ENCODE measurements around the gene PLXNB3.
A peak's percentile ranks its signal among the peaks of the same experiment; 100 is the strongest.

Gene PLXNB3

DNA sequence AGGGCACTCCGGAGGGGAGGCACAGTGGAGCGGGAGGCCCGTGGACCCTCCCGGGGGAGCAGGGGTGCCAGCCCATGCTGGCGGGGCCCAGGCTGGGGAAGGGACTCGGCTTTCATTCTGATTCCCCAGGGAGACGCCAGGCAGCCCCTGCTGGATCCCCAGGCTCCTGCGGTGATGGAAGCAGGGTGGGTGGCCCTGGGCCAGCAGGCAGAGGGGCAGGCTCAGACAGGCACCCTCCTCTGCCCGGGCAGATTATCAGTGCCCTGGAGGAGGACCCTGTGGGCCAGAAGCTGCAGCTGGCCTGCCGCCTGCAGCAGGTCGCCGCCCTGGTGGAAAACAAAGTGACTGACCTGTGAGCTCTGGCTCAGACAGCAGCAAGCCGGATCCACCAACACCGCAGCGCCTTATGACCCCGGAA is 14.6 kb downstream of the PLXNB3 start:
- intact Hi-C loops (cut with micrococcal nuclease), result no loop called here
- Mint-ChIP-seq H3K27me3 (peaks cover 37% of the 10 kb centered on the region), H3K4me3 (no peak overlapping the region), H3K9me3 (no peaks in the 10 kb centered on the region), H3K4me1 (ENCODE audit: low read depth) (peaks cover 7% of the 10 kb centered on the region), H3K36me3 (ENCODE audit: low read depth) (peaks cover 13% of the 10 kb centered on the region), H3K27ac (no peak overlapping the region)

DNA sequence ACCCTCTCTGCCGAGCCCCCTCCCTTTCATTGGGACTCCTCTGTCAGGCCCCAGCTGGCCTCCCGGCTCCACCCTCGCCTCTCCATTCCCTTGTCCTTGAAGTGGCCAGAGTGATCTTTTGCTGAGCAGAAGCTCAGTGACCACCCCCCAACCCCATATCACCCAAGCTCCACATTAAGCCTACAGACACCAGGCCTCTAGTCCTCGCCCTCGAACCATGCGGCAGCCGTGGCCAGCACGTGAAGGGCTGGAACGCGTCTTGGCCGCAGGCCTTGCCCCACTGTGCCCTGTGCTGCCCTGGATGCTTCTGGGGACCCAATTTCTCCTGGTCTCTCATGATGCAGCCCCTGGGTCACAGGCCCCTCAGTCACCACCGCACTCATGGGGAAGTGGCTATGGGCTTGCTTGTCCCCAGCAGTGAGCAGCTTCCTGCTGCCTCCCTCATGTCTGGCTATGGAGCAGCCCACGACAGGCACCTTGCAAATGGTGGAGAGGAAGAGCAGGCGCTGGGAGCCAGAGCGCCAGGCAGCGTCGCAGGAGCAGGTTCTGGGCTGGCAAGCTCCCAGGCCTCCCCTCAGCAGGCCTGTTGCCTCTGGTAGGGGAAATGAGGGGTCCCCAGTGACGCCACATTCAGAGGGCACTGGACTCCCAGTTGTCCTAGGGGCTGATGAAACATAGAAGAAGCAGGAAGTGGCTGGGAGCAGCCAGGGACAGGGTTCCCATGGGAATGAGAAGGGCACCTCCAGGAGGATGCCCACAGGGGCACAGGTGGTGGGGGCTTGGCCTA is 16.0 kb downstream of the PLXNB3 start:
- Mint-ChIP-seq H3K27ac (peak overlapping the region; percentile 42), H3K4me3 (no peak overlapping the region), H3K9me3 (no peaks in the 10 kb centered on the region), H3K4me1 (ENCODE audit: low read depth) (peaks cover 7% of the 10 kb centered on the region), H3K27me3 (peaks cover 37% of the 10 kb centered on the region), H3K36me3 (ENCODE audit: low read depth) (peaks cover 27% of the 10 kb centered on the region)
- intact Hi-C loops (cut with micrococcal nuclease), result no loop called here

- no peaks in the 10 kb centered on the region for H3K9me3 Mint-ChIP-seq
- peak within 1 kb of the TSS; percentile 42 for H3K27ac Mint-ChIP-seq
- peaks cover 7% of the 10 kb centered on the region for H3K4me1 Mint-ChIP-seq (ENCODE audit: low read depth)
- H3K27me3 Mint-ChIP-seq, result peaks cover 37% of the 10 kb centered on the region
- no peak within 1 kb of the TSS for H3K4me3 Mint-ChIP-seq
- intact Hi-C loops (cut with micrococcal nuclease), result no loop called here
- H3K36me3 Mint-ChIP-seq (ENCODE audit: low read depth), result peaks cover 35% of the 10 kb centered on the region
Measured at GRCh38 chrX:153780678-153781427, 16.8 kb downstream of the PLXNB3 start, which contains the start of gene SRPK3. TSS of gene SRPK3 (plus strand) at chrX:153781041. CDS start at chrX:153781087, 46 bp downstream.

GRCh38 chrX:153781428-153782047 is 17.5 kb downstream of the PLXNB3 start:
- Mint-ChIP-seq H3K27ac (no peak overlapping the region), H3K4me3 (no peak overlapping the region), H3K9me3 (no peaks in the 10 kb centered on the region), H3K4me1 (ENCODE audit: low read depth) (peaks cover 7% of the 10 kb centered on the region), H3K27me3 (peaks cover 37% of the 10 kb centered on the region), H3K36me3 (ENCODE audit: low read depth) (peaks cover 42% of the 10 kb centered on the region)
- intact Hi-C loops (cut with micrococcal nuclease), result no loop called here

DNA sequence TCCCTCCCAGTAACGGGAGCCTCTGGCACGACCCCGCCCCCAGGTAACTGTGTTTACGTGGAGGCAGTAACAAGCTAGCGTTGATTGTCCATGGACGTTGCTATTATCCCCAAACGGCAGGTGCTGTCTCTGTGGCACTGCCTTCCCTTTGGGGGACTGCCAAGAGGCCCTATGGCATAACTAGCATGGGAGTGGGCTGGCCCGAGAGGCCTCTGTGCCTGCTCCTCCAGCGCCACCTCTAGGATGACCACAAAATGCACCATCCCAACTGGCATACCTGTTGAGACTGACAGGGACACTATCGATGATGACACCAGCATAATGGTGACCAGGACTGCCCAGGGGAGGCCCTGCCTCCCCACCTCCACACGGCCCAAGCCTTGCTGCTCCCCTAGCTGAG is 18.3 kb downstream of the PLXNB3 start:
- intact Hi-C loops (cut with micrococcal nuclease), result no loop called here
- Mint-ChIP-seq H3K27ac (no peak overlapping the region), H3K4me1 (ENCODE audit: low read depth) (peaks cover 7% of the 10 kb centered on the region), H3K4me3 (no peak overlapping the region), H3K9me3 (no peaks in the 10 kb centered on the region), H3K27me3 (peaks cover 37% of the 10 kb centered on the region), H3K36me3 (ENCODE audit: low read depth) (peaks cover 49% of the 10 kb centered on the region)

DNA sequence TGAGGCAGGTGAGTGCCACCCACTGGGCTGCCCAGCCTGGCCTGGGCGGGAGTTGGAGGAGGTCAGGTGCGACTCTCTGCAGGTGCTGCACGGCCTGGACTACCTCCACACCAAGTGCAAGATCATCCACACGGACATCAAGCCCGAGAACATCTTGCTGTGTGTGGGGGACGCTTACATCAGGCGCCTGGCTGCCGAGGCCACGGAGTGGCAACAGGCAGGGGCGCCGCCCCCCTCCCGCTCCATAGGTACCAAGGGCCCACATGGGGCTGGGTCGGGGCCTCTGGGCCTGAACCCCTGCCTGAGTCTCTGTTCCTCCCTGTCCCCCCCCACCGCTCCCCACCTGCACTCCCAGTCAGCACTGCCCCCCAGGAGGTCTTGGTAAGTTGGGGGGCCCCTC is 18.8 kb downstream of the PLXNB3 start:
- Mint-ChIP-seq H3K9me3 (no peaks in the 10 kb centered on the region), H3K27me3 (peaks cover 37% of the 10 kb centered on the region), H3K36me3 (ENCODE audit: low read depth) (peaks cover 54% of the 10 kb centered on the region)

DNA sequence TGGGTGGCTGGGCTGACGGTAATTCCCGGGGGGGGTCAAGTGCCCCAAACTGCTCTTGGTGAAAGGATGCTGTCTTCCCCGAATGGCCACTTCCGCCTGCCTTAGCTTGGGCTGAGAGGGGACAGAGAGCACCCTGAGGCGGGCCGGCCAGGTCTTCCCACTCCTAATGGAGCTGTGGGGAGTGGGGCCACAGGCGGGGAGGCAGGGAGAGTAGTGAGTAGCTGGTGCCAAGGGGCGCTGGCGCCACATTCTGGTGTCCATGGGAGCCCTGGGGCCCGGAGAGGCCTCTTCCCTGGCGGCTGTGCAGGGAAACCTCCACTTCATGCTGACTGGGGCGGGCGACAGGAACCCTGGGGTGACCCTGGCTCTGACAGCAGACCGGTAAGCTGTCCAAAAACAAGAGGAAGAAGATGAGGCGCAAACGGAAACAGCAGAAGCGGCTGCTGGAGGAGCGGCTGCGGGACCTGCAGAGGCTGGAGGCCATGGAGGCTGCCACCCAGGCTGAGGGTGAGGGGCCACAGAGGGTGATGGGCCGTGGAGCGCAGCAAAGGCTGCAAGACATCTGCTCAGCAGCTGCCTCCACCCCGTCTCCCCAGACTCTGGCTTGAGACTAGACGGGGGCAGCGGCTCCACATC is 19.4 kb downstream of the PLXNB3 start:
- intact Hi-C loops (cut with micrococcal nuclease), result no loop called here
- Mint-ChIP-seq H3K4me1 (ENCODE audit: low read depth) (peaks cover 7% of the 10 kb centered on the region), H3K36me3 (ENCODE audit: low read depth) (peaks cover 61% of the 10 kb centered on the region), H3K27ac (no peak overlapping the region), H3K4me3 (no peak overlapping the region), H3K9me3 (no peaks in the 10 kb centered on the region), H3K27me3 (peaks cover 32% of the 10 kb centered on the region)

More for the DNA sequence above, 18.8 kb downstream of the PLXNB3 start:
- no peak overlapping the region for H3K4me3 Mint-ChIP-seq
- no peak overlapping the region for H3K27ac Mint-ChIP-seq
- intact Hi-C loops (cut with micrococcal nuclease), result no loop called here
- H3K4me1 Mint-ChIP-seq (ENCODE audit: low read depth), result peaks cover 7% of the 10 kb centered on the region

GRCh38 chrX:153784325-153784967 is 20.4 kb downstream of the PLXNB3 start:
- H3K4me3 Mint-ChIP-seq, result no peak overlapping the region
- no peaks in the 10 kb centered on the region for H3K9me3 Mint-ChIP-seq
- peaks cover 25% of the 10 kb centered on the region for H3K27me3 Mint-ChIP-seq
- H3K4me1 Mint-ChIP-seq (ENCODE audit: low read depth), result peaks cover 7% of the 10 kb centered on the region
- no peak overlapping the region for H3K27ac Mint-ChIP-seq
- H3K36me3 Mint-ChIP-seq (ENCODE audit: low read depth), result peaks cover 70% of the 10 kb centered on the region
- intact Hi-C loops (cut with micrococcal nuclease), result no loop called here

DNA sequence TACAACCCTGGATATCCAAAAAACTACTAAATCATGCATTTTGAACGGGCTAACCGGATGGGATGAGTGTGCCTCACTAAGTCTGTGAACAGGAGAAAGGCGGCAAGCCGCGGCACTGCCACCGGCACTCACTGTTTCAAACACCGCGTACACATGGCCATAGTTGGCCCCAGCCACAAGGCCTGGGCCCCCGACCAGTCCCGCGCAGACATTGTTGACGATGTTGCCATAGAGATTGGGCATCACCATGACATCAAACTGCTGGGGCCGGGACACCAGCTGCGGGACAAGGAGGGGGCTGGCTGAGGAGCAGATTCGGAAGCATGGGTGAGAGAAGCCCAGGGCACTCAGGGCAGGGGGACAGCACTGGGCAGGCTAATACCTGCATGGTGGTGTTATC is 22.6 kb downstream of the PLXNB3 start:
- Mint-ChIP-seq H3K36me3 (ENCODE audit: low read depth) (peaks cover 92% of the 10 kb centered on the region), H3K27me3 (peaks cover 9% of the 10 kb centered on the region), H3K4me1 (ENCODE audit: low read depth) (no peaks in the 10 kb centered on the region), H3K9me3 (no peaks in the 10 kb centered on the region), H3K4me3 (no peak overlapping the region), H3K27ac (no peak overlapping the region)
- intact Hi-C loops (cut with micrococcal nuclease), result no loop called here

DNA sequence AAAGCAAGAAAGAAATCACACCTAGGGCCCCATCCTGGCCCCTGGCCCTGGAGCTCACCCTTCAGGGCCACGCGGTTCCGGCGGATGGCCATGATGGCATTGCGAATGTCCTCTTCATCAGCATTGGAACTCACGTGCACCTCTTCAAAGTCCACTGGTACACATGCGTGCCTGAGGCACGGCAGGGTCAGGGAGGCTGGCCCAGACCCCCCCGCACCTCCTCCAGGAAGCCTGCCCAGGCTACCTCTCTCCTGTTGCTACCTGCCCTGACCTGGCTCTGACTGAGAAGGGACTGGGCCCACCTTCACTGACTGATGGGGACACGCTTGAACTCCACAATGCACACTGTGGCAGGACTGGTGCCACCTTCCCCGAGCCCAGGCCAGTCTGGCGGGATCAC is 25.6 kb downstream of the PLXNB3 start:
- no peak overlapping the region for H3K27ac Mint-ChIP-seq
- peaks cover 88% of the 10 kb centered on the region for H3K36me3 Mint-ChIP-seq (ENCODE audit: low read depth)
- no peaks in the 10 kb centered on the region for H3K9me3 Mint-ChIP-seq
- H3K4me3 Mint-ChIP-seq, result no peak overlapping the region
- peaks cover 8% of the 10 kb centered on the region for H3K4me1 Mint-ChIP-seq (ENCODE audit: low read depth)
- no peaks in the 10 kb centered on the region for H3K27me3 Mint-ChIP-seq
- intact Hi-C loops (cut with micrococcal nuclease), result no loop called here

GRCh38 chrX:153791104-153791852 is 27.2 kb downstream of the PLXNB3 start:
- Mint-ChIP-seq H3K4me3 (no peak overlapping the region), H3K27me3 (no peaks in the 10 kb centered on the region), H3K27ac (no peak overlapping the region), H3K4me1 (ENCODE audit: low read depth) (peaks cover 24% of the 10 kb centered on the region), H3K9me3 (no peaks in the 10 kb centered on the region), H3K36me3 (ENCODE audit: low read depth) (peaks cover 83% of the 10 kb centered on the region)
- intact Hi-C loops (cut with micrococcal nuclease), result no loop called here

GRCh38 chrX:153792368-153792767 is 28.3 kb downstream of the PLXNB3 start:
- H3K4me1 Mint-ChIP-seq (ENCODE audit: low read depth), result peaks cover 27% of the 10 kb centered on the region
- intact Hi-C loops (cut with micrococcal nuclease), result no loop called here
- no peak overlapping the region for H3K4me3 Mint-ChIP-seq
- H3K27ac Mint-ChIP-seq, result peak overlapping the region; percentile 89
- H3K36me3 Mint-ChIP-seq (ENCODE audit: low read depth), result peaks cover 83% of the 10 kb centered on the region
- no peaks in the 10 kb centered on the region for H3K27me3 Mint-ChIP-seq
- no peaks in the 10 kb centered on the region for H3K9me3 Mint-ChIP-seq

DNA sequence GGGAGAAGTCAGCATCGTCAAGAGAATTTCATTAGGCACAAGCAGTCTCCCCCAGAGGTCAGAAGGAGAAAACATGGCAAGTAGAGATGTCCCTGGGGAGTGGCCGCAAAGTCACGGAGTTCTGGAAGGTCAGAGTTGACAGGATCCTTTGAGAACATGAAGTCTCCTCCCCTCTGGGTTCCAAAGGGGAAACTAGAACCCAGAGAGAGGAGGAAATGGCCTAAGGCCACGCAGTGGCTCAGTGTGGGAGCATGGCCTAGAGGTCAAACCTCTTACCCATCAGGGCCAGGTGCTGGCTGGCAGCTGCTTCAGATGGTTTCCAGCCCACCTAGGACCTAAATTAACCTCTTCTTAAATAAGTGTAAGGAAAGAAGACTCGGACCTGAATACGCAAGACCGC is 29.2 kb downstream of the PLXNB3 start:
- H3K27me3 Mint-ChIP-seq, result no peaks in the 10 kb centered on the region
- no peaks in the 10 kb centered on the region for H3K9me3 Mint-ChIP-seq
- intact Hi-C loops (cut with micrococcal nuclease), result no loop called here
- H3K27ac Mint-ChIP-seq, result peak overlapping the region; percentile 89
- H3K4me1 Mint-ChIP-seq (ENCODE audit: low read depth), result peaks cover 27% of the 10 kb centered on the region
- peak overlapping the region; percentile 93 for H3K4me3 Mint-ChIP-seq
- peaks cover 83% of the 10 kb centered on the region for H3K36me3 Mint-ChIP-seq (ENCODE audit: low read depth)
